Calu3 (cell line): Measurements from ENCODE around the gene CDH13. TPM values are rescaled to one million over a fixed set of nuclear protein-coding genes. Genes with fewer than 3 reads are reported as not detected.
A peak's percentile ranks its signal among the peaks of the same experiment; 100 is the strongest.

Source experiments
- BruUV-seq: library from RNA; stranded (reverse); fragments of 400-500 nt; replicated peaks from 2 replicates; lab custom pipeline; 2021; lab: Mats Ljungman, UMichigan
- CTCF ChIA-PET: fragments of 300-600 bp; sonication (Branson Sonifier 250); formaldehyde crosslinking; loops from one replicate; lab custom pipeline; 2022; ENCODE audit warnings: antibody characterized with exemption; lab: Charles Lee
- DNase-seq: peaks from one replicate; pipeline ENCODE4 v3.0.0; 2022
- H3K27ac Mint-ChIP-seq: one replicate; pipeline ENCODE4 v1.8.0; 2022; ENCODE audit warnings: mixed read lengths; ENCODE audit not compliant: unreplicated experiment
- H3K27me3 Mint-ChIP-seq: one replicate; pipeline ENCODE4 v1.8.0; 2022; ENCODE audit warnings: mixed read lengths; ENCODE audit not compliant: unreplicated experiment
- H3K36me3 Mint-ChIP-seq: one replicate; pipeline ENCODE4 v1.8.0; 2022; ENCODE audit warnings: mild to moderate bottlenecking, moderate library complexity, mixed read lengths; ENCODE audit not compliant: insufficient read depth, unreplicated experiment
- H3K4me1 Mint-ChIP-seq: one replicate; pipeline ENCODE4 v1.8.0; 2022; ENCODE audit warnings: mild to moderate bottlenecking, low read depth, mixed read lengths; ENCODE audit not compliant: unreplicated experiment
- H3K4me3 Mint-ChIP-seq: one replicate; pipeline ENCODE4 v1.8.0; 2022; ENCODE audit warnings: mild to moderate bottlenecking, low read depth, moderate library complexity, mixed read lengths; ENCODE audit not compliant: unreplicated experiment
- H3K9me3 Mint-ChIP-seq: one replicate; pipeline ENCODE4 v1.8.0; 2022; ENCODE audit warnings: low read depth, mixed read lengths; ENCODE audit not compliant: unreplicated experiment
- intact Hi-C: fragments of 100-400 bp; cut with micrococcal nuclease; formaldehyde crosslinking; loops from one replicate; pipeline ENCODE4 v1.10.0; 2022; ENCODE audit not compliant: unreplicated experiment
- total RNA-seq: library from RNA; stranded (reverse); gene quantifications from 2 replicates; pipeline ENCODE4 v1.2.3, GENCODE V29; 2022
- TF ChIP-seq, protein P1 (sequence below): fragments of 200-600 bp; IDR thresholded peaks from one replicate; pipeline ENCODE4 v1.8.0; 2022; ENCODE audit warnings: antibody characterized with exemption; ENCODE audit not compliant: unreplicated experiment

CDH13 gene
- total RNA-seq, 1 experiment from 2014 or later, result not detected

GRCh38 chr16:83105279-83106077 is 478.7 kb downstream of the CDH13 start:
- TF ChIP-seq, protein P1, sequence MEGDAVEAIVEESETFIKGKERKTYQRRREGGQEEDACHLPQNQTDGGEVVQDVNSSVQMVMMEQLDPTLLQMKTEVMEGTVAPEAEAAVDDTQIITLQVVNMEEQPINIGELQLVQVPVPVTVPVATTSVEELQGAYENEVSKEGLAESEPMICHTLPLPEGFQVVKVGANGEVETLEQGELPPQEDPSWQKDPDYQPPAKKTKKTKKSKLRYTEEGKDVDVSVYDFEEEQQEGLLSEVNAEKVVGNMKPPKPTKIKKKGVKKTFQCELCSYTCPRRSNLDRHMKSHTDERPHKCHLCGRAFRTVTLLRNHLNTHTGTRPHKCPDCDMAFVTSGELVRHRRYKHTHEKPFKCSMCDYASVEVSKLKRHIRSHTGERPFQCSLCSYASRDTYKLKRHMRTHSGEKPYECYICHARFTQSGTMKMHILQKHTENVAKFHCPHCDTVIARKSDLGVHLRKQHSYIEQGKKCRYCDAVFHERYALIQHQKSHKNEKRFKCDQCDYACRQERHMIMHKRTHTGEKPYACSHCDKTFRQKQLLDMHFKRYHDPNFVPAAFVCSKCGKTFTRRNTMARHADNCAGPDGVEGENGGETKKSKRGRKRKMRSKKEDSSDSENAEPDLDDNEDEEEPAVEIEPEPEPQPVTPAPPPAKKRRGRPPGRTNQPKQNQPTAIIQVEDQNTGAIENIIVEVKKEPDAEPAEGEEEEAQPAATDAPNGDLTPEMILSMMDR, result no peak
- no peaks in the 10 kb centered on the region for H3K27me3 Mint-ChIP-seq
- BruUV-seq, result no TSS peak
- intact Hi-C loops, result no loop called here
- CTCF ChIA-PET, result no interaction called here
- H3K27ac Mint-ChIP-seq, result no peak overlapping the region
- DNase-seq, result no peak
- no peak overlapping the region for H3K4me3 Mint-ChIP-seq
- H3K9me3 Mint-ChIP-seq, result peaks cover 21% of the 10 kb centered on the region
- no peaks in the 10 kb centered on the region for H3K36me3 Mint-ChIP-seq
- H3K4me1 Mint-ChIP-seq, result no peaks in the 10 kb centered on the region

GRCh38 chr16:83109490-83110125 is 482.8 kb downstream of the CDH13 start:
- Mint-ChIP-seq H3K36me3 (no peaks in the 10 kb centered on the region), H3K4me1 (no peaks in the 10 kb centered on the region), H3K27me3 (no peaks in the 10 kb centered on the region), H3K27ac (no peak overlapping the region), H3K9me3 (peaks cover 14% of the 10 kb centered on the region), H3K4me3 (no peak overlapping the region)
- DNase-seq, result no peak
- TF ChIP-seq, protein P1, result no peak
- no TSS peak for BruUV-seq
- CTCF ChIA-PET, result interaction anchor here (0.6 kb wide), 1 partner anchor 584 kb away, joined by 6 read pairs; no protein-coding TSS in a partner anchor
- intact Hi-C loops, result no loop called here

- no peak overlapping the region for H3K4me3 Mint-ChIP-seq
- DNase-seq, result no peak
- intact Hi-C loops, result no loop called here
- TF ChIP-seq, protein P1, result no peak
- H3K4me1 Mint-ChIP-seq, result no peaks in the 10 kb centered on the region
- no peaks in the 10 kb centered on the region for H3K36me3 Mint-ChIP-seq
- peaks cover 14% of the 10 kb centered on the region for H3K9me3 Mint-ChIP-seq
- CTCF ChIA-PET, result no interaction called here
- no TSS peak for BruUV-seq
- no peak overlapping the region for H3K27ac Mint-ChIP-seq
- H3K27me3 Mint-ChIP-seq, result no peaks in the 10 kb centered on the region
Observed at GRCh38 chr16:83110269-83110668, 483.5 kb downstream of the CDH13 start.

DNA sequence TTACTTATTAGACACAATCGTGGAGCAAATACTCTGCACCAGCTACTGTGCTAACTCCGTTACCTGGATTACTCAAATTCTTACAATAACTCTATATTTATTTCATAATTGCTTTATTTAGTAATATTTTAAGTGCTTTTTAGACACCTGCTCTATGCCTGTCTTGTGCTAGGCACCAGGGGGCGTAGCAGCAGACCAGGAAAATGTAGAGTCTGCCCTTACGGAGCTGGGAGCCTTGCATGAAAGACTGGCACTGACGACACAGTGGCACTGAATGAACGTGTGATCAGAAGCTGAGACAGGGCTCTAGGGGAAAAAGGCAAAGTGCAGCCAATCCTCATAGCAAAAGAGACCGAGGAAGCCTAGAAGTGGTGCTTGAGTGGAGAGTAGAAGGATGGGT is 486.5 kb downstream of the CDH13 start:
- Mint-ChIP-seq H3K9me3 (peaks cover 8% of the 10 kb centered on the region), H3K27ac (no peak overlapping the region), H3K4me3 (no peak overlapping the region), H3K36me3 (no peaks in the 10 kb centered on the region), H3K4me1 (no peaks in the 10 kb centered on the region), H3K27me3 (no peaks in the 10 kb centered on the region)
- intact Hi-C loops, result no loop called here
- CTCF ChIA-PET, result no interaction called here
- no TSS peak for BruUV-seq
- DNase-seq, result no peak
- TF ChIP-seq, protein P1, result peak; percentile 12
